Esophagus squamous epithelium (tissue), 4 donors: Measurements from ENCODE around the gene BHLHA15.

Source experiments
- POLR2A ChIP-seq, 4 donors: fragments of 450-650 bp; IDR thresholded peaks; one replicate each; pipeline ENCODE4 v1.6.1; 2017; ENCODE audit warnings: antibody characterized with exemption in 4 of 4, mild to moderate bottlenecking in 4 of 4, moderate library complexity in 3 of 4
- TF ChIP-seq, protein P1 (sequence below), 6 experiments: fragments of 450-650 bp in 4 of 6; fragments of 200-600 bp in 2 of 6; sonication (generic) in 2 of 6; IDR thresholded peaks; one replicate each; pipeline ENCODE4 v1.5.1; 2016 to 2019; ENCODE audit warnings: antibody characterized with exemption in 6 of 6, mild to moderate bottlenecking in 4 of 6, moderate library complexity in 4 of 6

DNA sequence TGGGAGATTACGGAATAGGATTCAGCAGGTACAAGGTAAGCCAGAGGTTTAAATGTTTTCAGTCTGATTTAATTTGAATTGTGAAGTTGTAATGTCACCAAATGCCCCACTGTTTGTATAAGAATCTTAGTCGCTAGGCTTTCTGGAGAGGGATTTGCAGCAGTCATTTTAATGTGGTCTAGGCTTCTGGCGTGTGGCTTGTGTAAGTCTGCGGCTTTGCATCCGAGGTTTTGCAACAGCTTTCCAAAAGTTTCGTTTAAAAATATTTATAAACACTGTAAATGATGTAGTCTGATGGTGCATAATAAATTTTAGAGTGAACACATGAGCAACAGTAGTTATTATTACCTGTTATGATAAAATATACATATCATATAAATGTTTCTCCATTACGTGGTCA, 26.1 kb upstream of the BHLHA15 start:
- TF ChIP-seq, protein P1, sequence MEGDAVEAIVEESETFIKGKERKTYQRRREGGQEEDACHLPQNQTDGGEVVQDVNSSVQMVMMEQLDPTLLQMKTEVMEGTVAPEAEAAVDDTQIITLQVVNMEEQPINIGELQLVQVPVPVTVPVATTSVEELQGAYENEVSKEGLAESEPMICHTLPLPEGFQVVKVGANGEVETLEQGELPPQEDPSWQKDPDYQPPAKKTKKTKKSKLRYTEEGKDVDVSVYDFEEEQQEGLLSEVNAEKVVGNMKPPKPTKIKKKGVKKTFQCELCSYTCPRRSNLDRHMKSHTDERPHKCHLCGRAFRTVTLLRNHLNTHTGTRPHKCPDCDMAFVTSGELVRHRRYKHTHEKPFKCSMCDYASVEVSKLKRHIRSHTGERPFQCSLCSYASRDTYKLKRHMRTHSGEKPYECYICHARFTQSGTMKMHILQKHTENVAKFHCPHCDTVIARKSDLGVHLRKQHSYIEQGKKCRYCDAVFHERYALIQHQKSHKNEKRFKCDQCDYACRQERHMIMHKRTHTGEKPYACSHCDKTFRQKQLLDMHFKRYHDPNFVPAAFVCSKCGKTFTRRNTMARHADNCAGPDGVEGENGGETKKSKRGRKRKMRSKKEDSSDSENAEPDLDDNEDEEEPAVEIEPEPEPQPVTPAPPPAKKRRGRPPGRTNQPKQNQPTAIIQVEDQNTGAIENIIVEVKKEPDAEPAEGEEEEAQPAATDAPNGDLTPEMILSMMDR (IDR thresholded peaks at IDR 0.05), result no peak
- TF ChIP-seq POLR2A (IDR thresholded peaks at IDR 0.05), result no peak
